Chondrocyte (in vitro differentiated cells): Measurements from ENCODE around the gene OTOP2. TPM values are rescaled to one million over a fixed set of nuclear protein-coding genes. Genes with fewer than 3 reads are reported as not detected.
A peak's percentile ranks its signal among the peaks of the same experiment; 100 is the strongest.

Experiments
- DNase-seq: peaks from one replicate; pipeline ENCODE4 v3.0.0; 2021; ENCODE audit warnings: mixed read lengths, low spot score
- H3K27ac Mint-ChIP-seq: one replicate; pipeline ENCODE4 v1.8.0; 2021; ENCODE audit warnings: mild to moderate bottlenecking, moderate library complexity, mixed read lengths; ENCODE audit not compliant: unreplicated experiment
- H3K27me3 Mint-ChIP-seq: 2 replicates; pipeline ENCODE4 v1.8.0; 2021; ENCODE audit warnings: low read depth, mixed read lengths
- H3K36me3 Mint-ChIP-seq: 2 replicates; pipeline ENCODE4 v1.8.0; 2021; ENCODE audit warnings: low read depth, mixed read lengths
- H3K4me1 Mint-ChIP-seq: 2 replicates; pipeline ENCODE4 v1.8.0; 2021; ENCODE audit warnings: low read depth, mild to moderate bottlenecking, mixed read lengths
- H3K4me3 Mint-ChIP-seq: one replicate; pipeline ENCODE4 v1.8.0; 2021; ENCODE audit warnings: mild to moderate bottlenecking, moderate library complexity, mixed read lengths; ENCODE audit not compliant: unreplicated experiment
- H3K9me3 Mint-ChIP-seq: 2 replicates; pipeline ENCODE4 v1.8.0; 2021; ENCODE audit warnings: low read depth, mixed read lengths
- CTCF ChIP-seq: fragments of 200-600 bp; sonication (generic); IDR thresholded peaks from 2 replicates; pipeline ENCODE4 v1.5.0; 2021; ENCODE audit warnings: antibody characterized with exemption, mild to moderate bottlenecking, moderate library complexity
- total RNA-seq: library from RNA; stranded (reverse); gene quantifications from 3 replicates; pipeline ENCODE4 v1.2.1, GENCODE V29; 2021

The OTOP2 gene
- total RNA-seq, 1 donor from 2014 or later: not detected

- TF ChIP-seq CTCF: no peak
- DNase-seq: no peak
- Mint-ChIP-seq H3K4me1 (no peaks in the 10 kb centered on the region), H3K27ac (no peak overlapping the region), H3K9me3 (no peaks in the 10 kb centered on the region), H3K36me3 (no peaks in the 10 kb centered on the region), H3K27me3 (peaks cover 18% of the 10 kb centered on the region), H3K4me3 (no peak overlapping the region)
Observed at GRCh38 chr17:74916136-74916850, 7.8 kb upstream of the OTOP2 start.

GRCh38 chr17:74916851-74917199, 7.2 kb upstream of the OTOP2 start:
- Mint-ChIP-seq H3K27ac (no peak overlapping the region), H3K36me3 (no peaks in the 10 kb centered on the region)

GRCh38 chr17:74917430-74917829, 6.6 kb upstream of the OTOP2 start:
- TF ChIP-seq CTCF: no peak

More at GRCh38 chr17:74916851-74917199, 7.2 kb upstream of the OTOP2 start:
- DNase-seq: no peak
- Mint-ChIP-seq H3K27me3 (peaks cover 18% of the 10 kb centered on the region), H3K4me1 (no peaks in the 10 kb centered on the region), H3K9me3 (no peaks in the 10 kb centered on the region), H3K4me3 (no peak overlapping the region)
- TF ChIP-seq CTCF: no peak

GRCh38 chr17:74918906-74919305, 5.2 kb upstream of the OTOP2 start:
- Mint-ChIP-seq H3K4me1 (no peaks in the 10 kb centered on the region), H3K9me3 (no peaks in the 10 kb centered on the region), H3K27me3 (peaks cover 26% of the 10 kb centered on the region), H3K36me3 (no peaks in the 10 kb centered on the region), H3K27ac (no peak overlapping the region), H3K4me3 (no peak overlapping the region)
- no peak for DNase-seq
- TF ChIP-seq CTCF: no peak

More at GRCh38 chr17:74917430-74917829, 6.6 kb upstream of the OTOP2 start:
- Mint-ChIP-seq H3K4me1 (no peaks in the 10 kb centered on the region), H3K27me3 (peaks cover 22% of the 10 kb centered on the region), H3K27ac (no peak overlapping the region), H3K4me3 (no peak overlapping the region), H3K9me3 (no peaks in the 10 kb centered on the region), H3K36me3 (no peaks in the 10 kb centered on the region)
- DNase-seq: no peak

GRCh38 chr17:74919440-74920305, 4.4 kb upstream of the OTOP2 start:
- no peaks in the 10 kb centered on the region for H3K36me3 Mint-ChIP-seq
- no peaks in the 10 kb centered on the region for H3K9me3 Mint-ChIP-seq
- no peaks in the 10 kb centered on the region for H3K4me1 Mint-ChIP-seq
- H3K27me3 Mint-ChIP-seq: peaks cover 26% of the 10 kb centered on the region
- no peak overlapping the region for H3K27ac Mint-ChIP-seq
- peak; percentile 61 for TF ChIP-seq CTCF
- no peak for DNase-seq
- no peak overlapping the region for H3K4me3 Mint-ChIP-seq
